ENCODE results near the gene RORB.

Gene RORB

DNA sequence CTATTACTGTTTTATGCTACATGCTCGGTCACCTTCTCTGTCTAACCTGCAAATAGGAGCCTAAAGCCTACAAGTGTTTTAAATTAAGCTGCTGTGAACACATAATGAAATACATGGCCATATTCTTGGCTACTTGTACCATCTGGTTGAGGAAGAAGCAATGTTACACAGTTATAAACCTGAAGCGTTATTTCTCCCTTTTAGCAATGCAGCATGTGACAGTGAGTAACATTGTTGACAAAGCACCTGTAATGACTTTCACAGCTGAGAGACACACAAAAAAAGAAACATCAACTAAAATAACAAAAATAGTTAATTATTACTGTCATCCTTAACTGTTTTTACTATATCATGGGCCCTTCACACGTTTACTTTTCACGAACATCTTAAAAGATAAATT is 146.9 kb downstream of the RORB start:
- TF ChIP-seq, protein P1, sequence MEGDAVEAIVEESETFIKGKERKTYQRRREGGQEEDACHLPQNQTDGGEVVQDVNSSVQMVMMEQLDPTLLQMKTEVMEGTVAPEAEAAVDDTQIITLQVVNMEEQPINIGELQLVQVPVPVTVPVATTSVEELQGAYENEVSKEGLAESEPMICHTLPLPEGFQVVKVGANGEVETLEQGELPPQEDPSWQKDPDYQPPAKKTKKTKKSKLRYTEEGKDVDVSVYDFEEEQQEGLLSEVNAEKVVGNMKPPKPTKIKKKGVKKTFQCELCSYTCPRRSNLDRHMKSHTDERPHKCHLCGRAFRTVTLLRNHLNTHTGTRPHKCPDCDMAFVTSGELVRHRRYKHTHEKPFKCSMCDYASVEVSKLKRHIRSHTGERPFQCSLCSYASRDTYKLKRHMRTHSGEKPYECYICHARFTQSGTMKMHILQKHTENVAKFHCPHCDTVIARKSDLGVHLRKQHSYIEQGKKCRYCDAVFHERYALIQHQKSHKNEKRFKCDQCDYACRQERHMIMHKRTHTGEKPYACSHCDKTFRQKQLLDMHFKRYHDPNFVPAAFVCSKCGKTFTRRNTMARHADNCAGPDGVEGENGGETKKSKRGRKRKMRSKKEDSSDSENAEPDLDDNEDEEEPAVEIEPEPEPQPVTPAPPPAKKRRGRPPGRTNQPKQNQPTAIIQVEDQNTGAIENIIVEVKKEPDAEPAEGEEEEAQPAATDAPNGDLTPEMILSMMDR (IDR thresholded peaks at IDR 0.05; ENCODE audit: low read depth, low read length) = no peak
- DNase-seq (ENCODE audit: low read depth in 2 of 2) = no peak
- H3K4me3 ChIP-seq (replicated peaks in 1 of 2; ENCODE audit: low read depth in 2 of 2, low read length in 2 of 2) = no peak overlapping the region

DNA sequence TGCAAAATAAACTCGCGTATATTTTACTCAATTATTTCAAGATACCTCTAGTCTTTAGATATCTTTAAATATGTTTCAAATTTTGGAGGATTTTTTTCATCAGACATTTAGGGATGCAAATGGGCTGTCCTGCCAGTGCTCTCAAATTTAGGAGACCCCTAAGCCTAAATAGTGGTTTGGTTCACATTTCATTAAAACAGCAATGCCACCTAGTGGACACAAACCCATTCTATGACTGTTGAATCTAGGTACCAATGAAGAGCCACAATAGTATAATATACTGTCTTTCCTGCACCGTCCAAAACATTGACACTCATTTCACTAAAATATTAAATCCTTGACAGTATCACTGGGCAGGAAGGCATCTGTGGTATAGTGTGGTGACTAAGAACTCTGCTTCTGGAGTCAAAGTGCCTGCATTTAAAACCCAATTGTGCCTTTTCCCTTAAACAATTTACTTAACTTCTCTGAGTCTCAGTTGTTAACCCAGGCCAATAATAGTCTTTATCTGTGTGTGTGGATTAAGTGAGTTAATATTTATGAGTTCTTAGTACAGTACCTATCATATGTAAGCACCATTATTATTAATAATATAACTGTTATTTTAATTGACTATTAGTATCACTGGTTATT is 148.0 kb downstream of the RORB start:
- no peak overlapping the region for H3K4me3 ChIP-seq (replicated peaks in 1 of 2; ENCODE audit: low read depth in 2 of 2, low read length in 2 of 2)
- DNase-seq (ENCODE audit: low read depth in 2 of 2) = peak; percentile 15 to 26
- TF ChIP-seq, protein P1 (IDR thresholded peaks at IDR 0.05; ENCODE audit: low read depth, low read length) = peak; percentile 39

DNA sequence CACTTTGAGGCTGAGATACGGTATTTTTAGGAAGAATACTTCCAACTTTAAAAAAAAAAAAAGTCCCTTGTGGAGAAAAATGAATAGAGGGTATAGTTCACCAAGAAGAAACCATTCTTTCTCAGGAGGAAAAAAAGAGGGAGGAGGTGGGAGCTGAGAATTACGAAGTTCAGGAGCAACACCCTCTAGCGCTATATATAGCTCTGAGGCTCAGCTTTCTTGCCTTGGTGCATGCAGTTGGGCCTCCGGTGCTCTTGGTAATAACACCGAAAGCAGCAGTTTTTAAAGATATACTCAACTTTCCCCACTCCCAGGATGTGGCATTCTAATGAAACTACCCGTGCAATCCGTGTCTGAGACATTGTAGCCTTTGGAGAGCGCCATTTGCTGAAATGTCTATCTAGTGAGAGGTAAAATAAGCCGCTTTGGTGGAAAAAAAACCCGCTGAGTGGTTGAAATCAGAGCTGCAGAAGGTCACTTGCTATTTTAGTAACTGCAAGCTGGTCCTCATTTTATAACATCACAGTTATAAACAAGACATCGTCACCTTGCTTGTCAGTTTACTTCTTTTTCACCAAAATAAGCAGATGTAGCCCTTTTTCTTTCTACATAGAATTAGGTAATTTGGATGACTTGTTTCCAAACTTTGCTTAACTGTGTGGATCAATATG is 156.4 kb downstream of the RORB start:
- TF ChIP-seq, protein P1 (IDR thresholded peaks at IDR 0.05; ENCODE audit: low read depth, low read length) = no peak
- no peak overlapping the region for H3K4me3 ChIP-seq (replicated peaks in 1 of 2; ENCODE audit: low read depth in 2 of 2, low read length in 2 of 2)
- DNase-seq (ENCODE audit: low read depth in 2 of 2) = no peak

DNA sequence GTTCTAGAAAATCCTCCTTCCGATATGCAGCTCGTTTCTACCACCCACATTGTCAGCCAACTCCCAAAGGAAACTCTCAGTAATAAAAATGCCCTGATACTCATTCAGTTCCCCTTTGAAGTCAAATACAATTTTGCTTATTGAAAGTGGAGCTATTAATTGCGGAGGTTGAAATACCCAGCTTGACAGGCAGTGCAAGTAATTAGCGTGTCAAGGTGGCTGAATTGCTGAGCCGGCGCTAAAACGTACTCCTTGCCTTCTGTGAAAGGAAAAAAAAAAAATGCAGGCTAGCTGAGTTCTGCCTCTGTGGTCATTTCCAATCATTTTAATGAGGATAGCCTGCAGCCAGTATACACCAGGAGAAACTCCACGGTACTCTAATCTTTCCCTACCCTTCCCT is 165.5 kb downstream of the RORB start:
- DNase-seq (ENCODE audit: low read depth in 2 of 2) = no peak
- H3K4me3 ChIP-seq (replicated peaks in 1 of 2; ENCODE audit: low read depth in 2 of 2, low read length in 2 of 2) = no peak overlapping the region
- TF ChIP-seq, protein P1 (IDR thresholded peaks at IDR 0.05; ENCODE audit: low read depth, low read length) = no peak

DNA sequence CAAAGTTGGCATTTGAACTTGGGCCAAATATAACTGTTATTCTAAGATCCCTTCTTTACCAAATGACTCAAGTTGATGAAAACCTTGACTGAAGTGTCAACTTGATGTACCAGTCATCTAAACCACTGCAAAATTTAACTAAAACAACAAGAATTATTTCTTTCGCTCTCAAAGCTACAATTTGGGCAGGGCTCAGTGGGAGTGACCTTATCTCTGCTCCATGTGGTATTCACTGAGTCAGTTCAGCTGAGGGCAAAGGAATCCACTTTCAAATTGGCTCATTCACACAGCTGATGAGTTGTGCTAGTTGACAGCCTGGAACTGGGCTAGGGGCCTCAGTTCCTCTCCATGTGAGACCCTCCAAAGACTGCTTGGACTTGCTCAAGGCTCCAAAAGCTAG is 166.3 kb downstream of the RORB start:
- no peak overlapping the region for H3K4me3 ChIP-seq (replicated peaks in 1 of 2; ENCODE audit: low read depth in 2 of 2, low read length in 2 of 2)
- TF ChIP-seq, protein P1 (IDR thresholded peaks at IDR 0.05; ENCODE audit: low read depth, low read length) = no peak
- no peak for DNase-seq (ENCODE audit: low read depth in 2 of 2)

DNA sequence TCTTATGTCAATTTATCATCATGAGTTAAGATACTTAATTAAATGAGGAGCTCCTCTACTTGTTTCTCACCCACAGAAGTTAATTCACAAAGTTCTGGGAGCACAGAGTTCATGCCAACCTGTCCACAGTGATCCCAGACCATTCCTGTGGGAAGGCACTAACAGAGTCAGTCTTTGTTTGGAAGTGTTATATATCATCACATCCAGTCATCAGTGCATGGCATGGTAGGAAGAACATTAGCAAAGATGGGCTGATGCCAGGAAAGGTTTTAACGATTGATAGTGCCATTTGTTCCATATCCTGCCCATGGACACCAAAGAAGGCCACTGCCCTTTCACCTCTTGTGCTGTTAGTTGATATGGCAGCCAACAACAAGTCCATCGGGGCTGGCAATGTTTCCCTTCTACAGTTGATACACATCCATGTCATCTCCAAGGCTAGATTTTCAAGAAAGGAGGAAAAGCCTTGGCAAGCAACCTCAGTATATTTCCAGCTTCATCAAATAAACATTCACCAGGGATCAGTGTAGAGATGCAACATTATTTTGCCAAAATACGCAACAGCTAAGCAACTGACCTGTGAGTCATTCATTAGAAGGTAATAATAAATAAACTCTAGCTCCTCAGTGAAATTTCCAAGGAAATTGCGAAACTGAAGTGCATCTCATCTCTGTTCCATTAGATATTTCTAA is 169.6 kb downstream of the RORB start:
- TF ChIP-seq, protein P1 (IDR thresholded peaks at IDR 0.05; ENCODE audit: low read depth, low read length) = no peak
- H3K4me3 ChIP-seq (replicated peaks in 1 of 2; ENCODE audit: low read depth in 2 of 2, low read length in 2 of 2) = no peak overlapping the region
- peak in 1 of 2 donors; percentile 39 for DNase-seq (ENCODE audit: low read depth in 2 of 2)

Measured in cardiac fibroblast (primary cell).